ENCODE measurements around the gene PPP1R2.

GRCh38 chr3:195532345-195532744, 10.8 kb downstream of the PPP1R2 start:
- no peak for TF ChIP-seq CTCF (IDR thresholded peaks at IDR 0.05)
- TF ChIP-seq POLR2A (IDR thresholded peaks at IDR 0.05): no peak

Measured in lower leg skin (tissue), 3 donors.